Lower lobe of right lung (tissue), 2 donors: ENCODE results near the gene CORIN. TPM values are rescaled to one million over a fixed set of nuclear protein-coding genes. Genes with fewer than 3 reads are reported as not detected.

Source experiments
- ATAC-seq, 2 donors: fragments of 200-7000 bp; cut with Tn5 transposase; one replicate each; pipeline ENCODE4 v1.9.1; 2020 to 2022; ENCODE audit warnings: mild to moderate bottlenecking in 2 of 2, moderate library complexity in 2 of 2
- DNase-seq: peaks from one replicate; pipeline ENCODE4 v3.0.0-alpha.2; 2020
- H3K27ac ChIP-seq: fragments of 200-600 bp; one replicate; pipeline ENCODE4 v1.8.0; 2022
- H3K27me3 ChIP-seq: fragments of 200-600 bp; one replicate; pipeline ENCODE4 v1.8.0; 2022; ENCODE audit warnings: low read depth
- H3K36me3 ChIP-seq: fragments of 200-600 bp; one replicate; pipeline ENCODE4 v1.8.0; 2022; ENCODE audit warnings: mild to moderate bottlenecking
- H3K4me1 ChIP-seq: fragments of 200-600 bp; one replicate; pipeline ENCODE4 v1.8.0; 2022
- H3K4me3 ChIP-seq: fragments of 200-600 bp; one replicate; pipeline ENCODE4 v1.8.0; 2022; ENCODE audit warnings: mild to moderate bottlenecking
- H3K9me3 ChIP-seq: fragments of 200-600 bp; one replicate; pipeline ENCODE4 v1.8.0; 2022
- intact Hi-C: fragments of 100-400 bp; cut with DNase I; formaldehyde crosslinking; loops from one replicate; pipeline ENCODE4 v1.11.0; 2022
- total RNA-seq: library from RNA; stranded (reverse); fragmentation: NEBNext Ultra II Directional; extraction: Animal tissue kit (Norgen Biotek cat#: 25700); gene quantifications from one replicate; pipeline ENCODE4 v1.2.1, GENCODE V29; 2021
- TF ChIP-seq, protein P1 (sequence below): fragments of 200-600 bp; IDR thresholded peaks from one replicate; pipeline ENCODE4 v1.8.0; 2022; ENCODE audit warnings: antibody characterized with exemption, mild to moderate bottlenecking
- donor health status: DM: no; HTN: yes; CAD: no; lungs with severe emphysema.

Gene CORIN
- total RNA-seq, 1 donor from 2014 or later: 3.9 TPM

GRCh38 chr4:47873877-47874541, 36.1 kb upstream of the CORIN start:
- Histone ChIP-seq H3K36me3 (peaks cover 63% of the 10 kb centered on the region), H3K27me3 (no peaks in the 10 kb centered on the region), H3K4me1 (no peaks in the 10 kb centered on the region), H3K9me3 (peaks cover 9% of the 10 kb centered on the region), H3K4me3 (no peak overlapping the region), H3K27ac (no peak overlapping the region)
- TF ChIP-seq, protein P1, sequence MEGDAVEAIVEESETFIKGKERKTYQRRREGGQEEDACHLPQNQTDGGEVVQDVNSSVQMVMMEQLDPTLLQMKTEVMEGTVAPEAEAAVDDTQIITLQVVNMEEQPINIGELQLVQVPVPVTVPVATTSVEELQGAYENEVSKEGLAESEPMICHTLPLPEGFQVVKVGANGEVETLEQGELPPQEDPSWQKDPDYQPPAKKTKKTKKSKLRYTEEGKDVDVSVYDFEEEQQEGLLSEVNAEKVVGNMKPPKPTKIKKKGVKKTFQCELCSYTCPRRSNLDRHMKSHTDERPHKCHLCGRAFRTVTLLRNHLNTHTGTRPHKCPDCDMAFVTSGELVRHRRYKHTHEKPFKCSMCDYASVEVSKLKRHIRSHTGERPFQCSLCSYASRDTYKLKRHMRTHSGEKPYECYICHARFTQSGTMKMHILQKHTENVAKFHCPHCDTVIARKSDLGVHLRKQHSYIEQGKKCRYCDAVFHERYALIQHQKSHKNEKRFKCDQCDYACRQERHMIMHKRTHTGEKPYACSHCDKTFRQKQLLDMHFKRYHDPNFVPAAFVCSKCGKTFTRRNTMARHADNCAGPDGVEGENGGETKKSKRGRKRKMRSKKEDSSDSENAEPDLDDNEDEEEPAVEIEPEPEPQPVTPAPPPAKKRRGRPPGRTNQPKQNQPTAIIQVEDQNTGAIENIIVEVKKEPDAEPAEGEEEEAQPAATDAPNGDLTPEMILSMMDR: no peak
- intact Hi-C loops: no loop called here
- DNase-seq (no peak), ATAC-seq (no peak)

DNA sequence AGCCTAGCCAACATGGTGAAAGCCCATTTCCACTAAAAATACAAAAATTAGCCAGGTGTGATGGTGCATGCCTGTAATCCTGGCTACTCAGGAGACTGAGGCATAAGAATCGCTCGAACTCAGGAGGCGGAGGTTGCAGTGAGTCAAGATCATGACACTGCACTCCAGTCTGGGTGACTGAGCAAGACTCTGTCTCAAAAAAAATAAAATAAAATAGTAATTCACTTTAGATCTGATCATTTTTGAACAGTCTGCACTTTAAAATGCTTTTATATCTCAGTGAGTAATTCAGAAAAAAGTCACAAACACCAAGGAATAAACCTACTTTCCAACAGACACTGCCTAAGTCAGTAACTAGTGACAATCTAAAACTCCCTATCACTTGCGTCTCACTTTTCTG, 25.6 kb upstream of the CORIN start:
- TF ChIP-seq, protein P1: no peak
- Histone ChIP-seq H3K27ac (no peak overlapping the region), H3K4me3 (no peak overlapping the region), H3K9me3 (no peaks in the 10 kb centered on the region), H3K36me3 (peaks cover 4% of the 10 kb centered on the region), H3K4me1 (no peaks in the 10 kb centered on the region), H3K27me3 (no peaks in the 10 kb centered on the region)
- DNase-seq: no peak
- intact Hi-C loops: no loop called here
- no peak for ATAC-seq

DNA sequence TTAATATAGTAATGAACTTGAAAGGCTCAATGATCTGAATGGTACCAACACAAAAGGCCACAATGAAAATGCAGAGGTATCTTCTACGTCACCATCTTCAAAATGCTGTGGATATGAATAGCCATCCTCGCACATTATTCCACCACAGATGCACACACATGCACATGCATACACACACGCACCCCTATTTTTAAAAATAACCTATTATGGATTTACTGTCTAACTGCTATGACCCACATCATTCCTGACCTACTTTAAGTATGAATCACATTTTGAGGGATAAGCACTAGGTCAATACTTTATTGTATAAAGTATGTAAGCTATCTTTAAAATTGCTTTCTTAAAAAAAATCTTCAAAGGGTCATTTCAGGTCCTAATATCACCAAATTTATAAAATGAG, 24.4 kb upstream of the CORIN start:
- Histone ChIP-seq H3K4me3 (no peak overlapping the region), H3K27me3 (no peaks in the 10 kb centered on the region), H3K36me3 (no peaks in the 10 kb centered on the region), H3K9me3 (no peaks in the 10 kb centered on the region), H3K4me1 (no peaks in the 10 kb centered on the region), H3K27ac (no peak overlapping the region)
- intact Hi-C loops: no loop called here
- ATAC-seq (no peak), DNase-seq (no peak)
- TF ChIP-seq, protein P1: no peak

- Histone ChIP-seq H3K4me3 (no peak overlapping the region), H3K4me1 (no peaks in the 10 kb centered on the region), H3K36me3 (no peaks in the 10 kb centered on the region), H3K27ac (no peak overlapping the region), H3K9me3 (no peaks in the 10 kb centered on the region), H3K27me3 (no peaks in the 10 kb centered on the region)
- DNase-seq (no peak), ATAC-seq (no peak)
- TF ChIP-seq, protein P1: no peak
- intact Hi-C loops: no loop called here
These were observed 22.4 kb upstream of the CORIN start for GRCh38 chr4:47860305-47860704.

- no peak overlapping the region for H3K4me3 ChIP-seq
- ATAC-seq: no peak
- intact Hi-C loops: no loop called here
These were observed 20.1 kb upstream of the CORIN start for GRCh38 chr4:47858006-47858405.

More at GRCh38 chr4:47858006-47858405, 20.1 kb upstream of the CORIN start:
- TF ChIP-seq, protein P1: no peak
- Histone ChIP-seq H3K36me3 (no peaks in the 10 kb centered on the region), H3K4me1 (no peaks in the 10 kb centered on the region), H3K27ac (no peak overlapping the region), H3K9me3 (no peaks in the 10 kb centered on the region), H3K27me3 (no peaks in the 10 kb centered on the region)
- DNase-seq: no peak
